ENCODE results near the gene BCOR.

BCOR gene

DNA sequence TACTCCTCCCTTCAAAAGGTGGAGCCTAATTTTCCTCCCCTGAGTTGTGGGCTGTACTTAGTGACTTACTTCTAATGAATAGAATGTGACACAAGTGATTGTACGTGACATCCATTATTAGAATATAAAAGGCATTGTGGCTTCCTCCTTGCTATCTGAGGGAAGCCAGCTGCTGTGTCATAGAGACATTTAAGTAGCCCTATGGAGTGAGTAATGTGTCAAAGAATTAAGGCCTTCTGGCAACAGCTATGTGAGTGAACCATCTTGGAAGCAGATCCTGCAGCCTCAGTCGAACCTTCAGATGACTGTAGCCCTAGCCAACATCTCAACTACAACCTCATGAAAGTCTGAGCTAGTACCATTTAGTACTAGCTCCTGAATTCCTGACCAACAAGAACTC lies 76.1 kb downstream of the BCOR start:
- no peak overlapping the region for H2AK5ac ChIP-seq (ENCODE audit: low read length, severe bottlenecking)
- H2BK120ac ChIP-seq (ENCODE audit: low read depth, low read length), result no peak overlapping the region
- no peak overlapping the region for H3K4me2 ChIP-seq (ENCODE audit: low read length, poor library complexity, severe bottlenecking)
- no peak overlapping the region for H2BK5ac ChIP-seq (ENCODE audit: low read depth, low read length, poor library complexity, severe bottlenecking)
- H2BK15ac ChIP-seq (ENCODE audit: low read depth, poor library complexity, severe bottlenecking), result no peak overlapping the region
- H4K8ac ChIP-seq (ENCODE audit: low read length), result no peak overlapping the region
- H3K4me3 ChIP-seq (ENCODE audit: insufficient read depth in 1 of 2, low read depth in 1 of 2, low read length in 2 of 2), result no peak overlapping the region
- H3K4me1 ChIP-seq (ENCODE audit: control insufficient read depth, insufficient read depth, low read depth, low read length), result no peaks in the 10 kb centered on the region
- no peak overlapping the region for H3K9ac ChIP-seq (ENCODE audit: low read length)
- no peak overlapping the region for H3K14ac ChIP-seq (ENCODE audit: low read length in 2 of 2)
- H2AFZ ChIP-seq (ENCODE audit: low read depth, low read length), result no peak overlapping the region
- no peak overlapping the region for H4K91ac ChIP-seq (ENCODE audit: low read length)
- peaks cover 0 to 12% of the 10 kb centered on the region in 2 experiments for H3K27me3 ChIP-seq (ENCODE audit: control insufficient read depth in 1 of 2, insufficient read depth in 1 of 2, low read length in 2 of 2)
- WGBS, result 100% methylated on average over 1 of the region's 2 CpGs
- H2BK12ac ChIP-seq (ENCODE audit: low read length in 2 of 2), result no peak overlapping the region
- peaks cover 13% of the 10 kb centered on the region for H3K9me3 ChIP-seq (ENCODE audit: control insufficient read depth, low read length)
- H3K23ac ChIP-seq (ENCODE audit: low read length in 2 of 2), result no peak overlapping the region
- H3K18ac ChIP-seq (ENCODE audit: low read depth in 1 of 2, low read length in 2 of 2), result no peak overlapping the region
- H3K27ac ChIP-seq (ENCODE audit: low read length, poor library complexity, severe bottlenecking), result no peak overlapping the region
- no peaks in the 10 kb centered on the region for H3K36me3 ChIP-seq (ENCODE audit: control insufficient read depth in 1 of 2, insufficient read depth in 2 of 2, low read depth in 1 of 2, low read length in 2 of 2)
- DNase-seq, result no peak
- no peaks in the 10 kb centered on the region for H3K79me1 ChIP-seq (replicated peaks; ENCODE audit: low read length, poor library complexity, severe bottlenecking)
- H3K4ac ChIP-seq (ENCODE audit: low read depth in 1 of 2, low read length in 2 of 2), result no peak overlapping the region

DNA sequence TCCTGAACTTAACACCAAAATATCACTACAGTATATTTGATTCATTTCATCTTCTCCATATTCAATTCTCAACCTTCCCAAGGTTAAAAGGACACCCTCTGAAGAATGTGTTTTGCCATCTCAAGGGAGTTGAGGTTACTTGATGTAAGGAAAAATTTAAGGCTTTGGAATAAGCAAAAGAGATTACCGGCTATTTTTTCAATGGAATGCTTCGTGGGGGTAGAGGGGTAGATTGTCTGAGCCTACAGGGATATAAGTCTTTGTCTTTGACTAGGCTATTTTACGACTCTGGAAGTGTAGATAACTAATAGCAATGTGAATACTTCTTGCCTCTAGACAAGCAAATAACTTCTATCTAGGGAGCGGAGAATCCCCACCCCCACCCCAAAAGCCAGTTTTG lies 78.2 kb downstream of the BCOR start:
- Histone ChIP-seq H2BK12ac (ENCODE audit: low read length in 2 of 2) (no peak overlapping the region), H3K4me1 (ENCODE audit: control insufficient read depth, insufficient read depth, low read depth, low read length) (peaks cover 3% of the 10 kb centered on the region), H4K91ac (ENCODE audit: low read length) (no peak overlapping the region), H3K9ac (ENCODE audit: low read length) (no peak overlapping the region), H3K79me1 (replicated peaks; ENCODE audit: low read length, poor library complexity, severe bottlenecking) (no peaks in the 10 kb centered on the region), H2BK15ac (ENCODE audit: low read depth, poor library complexity, severe bottlenecking) (no peak overlapping the region), H3K36me3 (ENCODE audit: control insufficient read depth in 1 of 2, insufficient read depth in 2 of 2, low read depth in 1 of 2, low read length in 2 of 2) (no peaks in the 10 kb centered on the region), H3K23ac (ENCODE audit: low read length in 2 of 2) (no peak overlapping the region), H2AFZ (ENCODE audit: low read depth, low read length) (no peak overlapping the region), H4K8ac (ENCODE audit: low read length) (no peak overlapping the region), H3K27me3 (ENCODE audit: control insufficient read depth in 1 of 2, insufficient read depth in 1 of 2, low read length in 2 of 2) (peaks cover 0 to 19% of the 10 kb centered on the region in 2 experiments), H3K4me2 (ENCODE audit: low read length, poor library complexity, severe bottlenecking) (no peak overlapping the region), H3K4ac (ENCODE audit: low read depth in 1 of 2, low read length in 2 of 2) (no peak overlapping the region), H2BK120ac (ENCODE audit: low read depth, low read length) (no peak overlapping the region), H2BK5ac (ENCODE audit: low read depth, low read length, poor library complexity, severe bottlenecking) (no peak overlapping the region), H2AK5ac (ENCODE audit: low read length, severe bottlenecking) (no peak overlapping the region), H3K4me3 (ENCODE audit: insufficient read depth in 1 of 2, low read depth in 1 of 2, low read length in 2 of 2) (no peak overlapping the region), H3K9me3 (ENCODE audit: control insufficient read depth, low read length) (peaks cover 13% of the 10 kb centered on the region), H3K18ac (ENCODE audit: low read depth in 1 of 2, low read length in 2 of 2) (no peak overlapping the region), H3K27ac (ENCODE audit: low read length, poor library complexity, severe bottlenecking) (no peak overlapping the region), H3K14ac (ENCODE audit: low read length in 2 of 2) (no peak overlapping the region)
- DNase-seq, result no peak
- WGBS, result no CpG with 5 or more reads among the region's 4 CpGs

DNA sequence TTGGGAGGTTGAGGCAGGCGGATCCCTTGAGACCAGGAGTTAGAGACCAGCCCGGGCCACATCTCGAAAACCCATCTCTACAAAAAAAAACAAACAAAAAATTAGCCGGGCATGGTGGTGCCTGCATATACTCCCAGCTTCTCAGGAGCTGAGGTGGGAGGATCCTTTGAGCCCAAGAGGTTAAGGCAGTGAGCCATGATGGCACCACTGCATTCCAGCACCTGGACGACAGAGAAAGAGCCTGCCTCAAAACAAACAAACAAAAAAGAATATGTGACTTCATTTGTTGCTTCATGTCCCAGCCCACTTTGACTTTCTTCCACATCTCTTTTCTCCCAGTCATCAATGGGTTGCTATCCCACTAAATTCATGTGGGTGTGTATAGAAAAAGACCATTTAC lies 79.7 kb downstream of the BCOR start:
- Histone ChIP-seq H3K4ac (ENCODE audit: low read depth in 1 of 2, low read length in 2 of 2) (no peak overlapping the region), H4K91ac (ENCODE audit: low read length) (no peak overlapping the region), H2BK15ac (ENCODE audit: low read depth, poor library complexity, severe bottlenecking) (no peak overlapping the region), H3K4me1 (ENCODE audit: control insufficient read depth, insufficient read depth, low read depth, low read length) (peaks cover 6% of the 10 kb centered on the region), H4K8ac (ENCODE audit: low read length) (no peak overlapping the region), H3K9ac (ENCODE audit: low read length) (no peak overlapping the region), H2BK12ac (ENCODE audit: low read length in 2 of 2) (no peak overlapping the region), H2BK120ac (ENCODE audit: low read depth, low read length) (no peak overlapping the region), H2AK5ac (ENCODE audit: low read length, severe bottlenecking) (no peak overlapping the region), H3K27ac (ENCODE audit: low read length, poor library complexity, severe bottlenecking) (no peak overlapping the region), H3K4me2 (ENCODE audit: low read length, poor library complexity, severe bottlenecking) (no peak overlapping the region), H3K14ac (ENCODE audit: low read length in 2 of 2) (no peak overlapping the region), H3K79me1 (replicated peaks; ENCODE audit: low read length, poor library complexity, severe bottlenecking) (no peaks in the 10 kb centered on the region), H3K36me3 (ENCODE audit: control insufficient read depth in 1 of 2, insufficient read depth in 2 of 2, low read depth in 1 of 2, low read length in 2 of 2) (no peaks in the 10 kb centered on the region), H3K23ac (ENCODE audit: low read length in 2 of 2) (no peak overlapping the region), H3K18ac (ENCODE audit: low read depth in 1 of 2, low read length in 2 of 2) (no peak overlapping the region), H2AFZ (ENCODE audit: low read depth, low read length) (no peak overlapping the region), H2BK5ac (ENCODE audit: low read depth, low read length, poor library complexity, severe bottlenecking) (no peak overlapping the region), H3K9me3 (ENCODE audit: control insufficient read depth, low read length) (peaks cover 13% of the 10 kb centered on the region), H3K27me3 (ENCODE audit: control insufficient read depth in 1 of 2, insufficient read depth in 1 of 2, low read length in 2 of 2) (peaks cover 0 to 10% of the 10 kb centered on the region in 2 experiments), H3K4me3 (ENCODE audit: insufficient read depth in 1 of 2, low read depth in 1 of 2, low read length in 2 of 2) (no peak overlapping the region)
- WGBS, result 0% methylated on average over 1 of the region's 5 CpGs
- DNase-seq, result no peak

DNA sequence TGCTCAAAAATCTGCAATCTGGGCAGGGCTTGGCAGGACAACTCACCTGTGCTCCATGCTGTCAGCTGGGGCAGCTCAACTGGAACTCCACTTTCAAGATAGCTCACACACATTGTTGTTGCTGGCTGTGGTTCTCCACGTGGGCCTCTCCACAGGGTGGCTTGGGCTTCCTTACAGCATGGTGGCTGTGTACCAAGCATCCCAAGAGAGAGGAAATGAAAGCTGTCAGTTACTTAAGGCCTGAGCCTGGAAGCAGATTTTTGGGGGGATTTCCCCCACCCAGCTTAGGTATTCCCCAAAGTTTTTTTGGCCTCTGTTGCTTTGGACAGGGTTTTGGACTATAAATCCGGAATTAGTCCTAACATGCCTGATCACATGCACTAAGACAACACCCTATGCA lies 81.0 kb downstream of the BCOR start:
- no peak overlapping the region for H3K9ac ChIP-seq (ENCODE audit: low read length)
- H2BK120ac ChIP-seq (ENCODE audit: low read depth, low read length), result no peak overlapping the region
- H3K9me3 ChIP-seq (ENCODE audit: control insufficient read depth, low read length), result peaks cover 4% of the 10 kb centered on the region
- H3K36me3 ChIP-seq (ENCODE audit: control insufficient read depth in 1 of 2, insufficient read depth in 2 of 2, low read depth in 1 of 2, low read length in 2 of 2), result no peaks in the 10 kb centered on the region
- no peak overlapping the region for H4K91ac ChIP-seq (ENCODE audit: low read length)
- no peak for DNase-seq
- no peak overlapping the region for H4K8ac ChIP-seq (ENCODE audit: low read length)
- 100% methylated on average over 1 of the region's 2 CpGs for WGBS
- H2BK12ac ChIP-seq (ENCODE audit: low read length in 2 of 2), result no peak overlapping the region
- H2BK5ac ChIP-seq (ENCODE audit: low read depth, low read length, poor library complexity, severe bottlenecking), result no peak overlapping the region
- H2AFZ ChIP-seq (ENCODE audit: low read depth, low read length), result no peak overlapping the region
- H3K27me3 ChIP-seq (ENCODE audit: control insufficient read depth in 1 of 2, insufficient read depth in 1 of 2, low read length in 2 of 2), result peaks cover 0 to 19% of the 10 kb centered on the region in 2 experiments
- no peak overlapping the region for H3K18ac ChIP-seq (ENCODE audit: low read depth in 1 of 2, low read length in 2 of 2)
- H2BK15ac ChIP-seq (ENCODE audit: low read depth, poor library complexity, severe bottlenecking), result no peak overlapping the region
- H3K4ac ChIP-seq (ENCODE audit: low read depth in 1 of 2, low read length in 2 of 2), result no peak overlapping the region
- H3K79me1 ChIP-seq (replicated peaks; ENCODE audit: low read length, poor library complexity, severe bottlenecking), result no peaks in the 10 kb centered on the region
- H3K23ac ChIP-seq (ENCODE audit: low read length in 2 of 2), result no peak overlapping the region
- H3K27ac ChIP-seq (ENCODE audit: low read length, poor library complexity, severe bottlenecking), result no peak overlapping the region
- no peak overlapping the region for H3K14ac ChIP-seq (ENCODE audit: low read length in 2 of 2)
- H3K4me1 ChIP-seq (ENCODE audit: control insufficient read depth, insufficient read depth, low read depth, low read length), result peaks cover 17% of the 10 kb centered on the region
- H3K4me2 ChIP-seq (ENCODE audit: low read length, poor library complexity, severe bottlenecking), result no peak overlapping the region
- no peak overlapping the region for H3K4me3 ChIP-seq (ENCODE audit: insufficient read depth in 1 of 2, low read depth in 1 of 2, low read length in 2 of 2)
- H2AK5ac ChIP-seq (ENCODE audit: low read length, severe bottlenecking), result no peak overlapping the region

Data from mesenchymal stem cell (in vitro differentiated cells and primary cell).